HCT116 (cell line): ENCODE measurements around the gene TXLNG. TPM values are rescaled to one million over a fixed set of nuclear protein-coding genes. Genes with fewer than 3 reads are reported as not detected.

ENCODE experiments used
- ATAC-seq: fragments of 200-7000 bp; cut with Tn5 transposase; 2 replicates; pipeline ENCODE4 v1.9.1; 2020; ENCODE audit warnings: mild to moderate bottlenecking, moderate library complexity
- BruUV-seq: library from RNA; stranded (reverse); fragments of 400-500 nt; replicated peaks from 2 replicates; lab custom pipeline; 2021; lab: Mats Ljungman, UMichigan
- CTCF ChIA-PET: fragments of 300-600 bp; sonication (Branson Sonifier 250); formaldehyde crosslinking; loops from one replicate; lab custom pipeline; 2021; ENCODE audit warnings: antibody characterized with exemption; lab: Charles Lee
- POLR2A ChIA-PET: fragments of 300-600, 350-600 bp; sonication (Branson Sonifier 250); formaldehyde crosslinking; loops from one replicate; lab custom pipeline; 2021; ENCODE audit warnings: antibody characterized with exemption; lab: Charles Lee
- RAD21 ChIA-PET, 2 experiments: fragments of 300-600 bp; sonication (Branson Sonifier 250); formaldehyde crosslinking; loops; one replicate each; lab custom pipeline; 2023; ENCODE audit warnings: low total read pairs in 2 of 2; ENCODE audit not compliant: uncharacterized antibody in 2 of 2, unreplicated experiment in 2 of 2, low non-redundant PET in 1 of 2; lab: Charles Lee
- DNase-seq: peaks from one replicate; pipeline ENCODE4 v3.0.0-alpha.2; 2010; ENCODE audit warnings: low read depth, low spot score
- H2AFZ ChIP-seq: fragments of 200-600 bp; shearing (Covaris generic), sonication (generic); 2 replicates; pipeline ENCODE4 v1.6.1; 2017; ENCODE audit warnings: low read depth, mixed run types, mixed read lengths, antibody characterized with exemption, low read length; ENCODE audit not compliant: poor library complexity, severe bottlenecking
- H3K27ac ChIP-seq: 2 replicates; pipeline ENCODE4 v1.5.1; 2012; ENCODE audit warnings: low read depth, low read length
- H3K27me3 ChIP-seq: fragments of 200-600 bp; sonication (generic); 2 replicates; pipeline ENCODE4 v1.6.1; 2016; ENCODE audit warnings: mixed run types, low read length, mixed read lengths; ENCODE audit not compliant: insufficient read depth
- H3K36me3 ChIP-seq, 2 experiments: fragments of 200-500 bp in 1 of 2; fragments of 200-600 bp in 1 of 2; sonication (Bioruptor generic) in 1 of 2; sonication (generic) in 1 of 2; 2 replicates each; pipeline versions ENCODE4 v1.5.1 to v1.6.1; 2014 to 2016; ENCODE audit warnings: low read length in 2 of 2, inconsistent platforms in 1 of 2, mixed read lengths in 1 of 2, mixed run types in 1 of 2; ENCODE audit not compliant: insufficient read depth in 2 of 2, control insufficient read depth in 1 of 2
- H3K4me1 ChIP-seq, 2 experiments: fragments of 200-600 bp in 1 of 2; sonication (generic) in 1 of 2; 2 replicates each; pipeline versions ENCODE4 v1.5.1 to v1.6.1; 2012 to 2017; ENCODE audit warnings: low read length in 2 of 2, inconsistent platforms in 1 of 2, mild to moderate bottlenecking in 1 of 2, mixed read lengths in 1 of 2, mixed run types in 1 of 2, moderate library complexity in 1 of 2; ENCODE audit not compliant: insufficient read depth in 2 of 2, control insufficient read depth in 1 of 2
- H3K4me2 ChIP-seq: fragments of 200-600 bp; sonication (generic); 2 replicates; pipeline ENCODE4 v1.6.1; 2017; ENCODE audit warnings: mixed run types, low read length, mixed read lengths
- H3K4me3 ChIP-seq, 2 experiments: fragments of 200-600 bp in 1 of 2; sonication (generic) in 1 of 2; replicated peaks in 1 of 2; 2 replicates each; pipeline ENCODE4 v1.5.1; 2011 to 2016; ENCODE audit warnings: low read length in 2 of 2, control low read depth in 1 of 2, low read depth in 1 of 2, mild to moderate bottlenecking in 1 of 2, mixed read lengths in 1 of 2, mixed run types in 1 of 2
- H3K79me2 ChIP-seq: fragments of 200-600 bp; sonication (generic); 2 replicates; pipeline ENCODE4 v1.6.1; 2017; ENCODE audit warnings: mild to moderate bottlenecking, mixed run types, low read length, moderate library complexity, mixed read lengths; ENCODE audit not compliant: insufficient read depth
- H3K9ac ChIP-seq: fragments of 200-600 bp; sonication (generic); 2 replicates; pipeline ENCODE4 v1.6.1; 2016; ENCODE audit warnings: low read length, mixed read lengths
- H3K9me2 ChIP-seq: fragments of 200-600 bp; sonication (generic), shearing (Covaris generic); 2 replicates; pipeline ENCODE4 v1.6.1; 2017; ENCODE audit warnings: mixed run types, mild to moderate bottlenecking, moderate library complexity; ENCODE audit not compliant: insufficient read depth
- H3K9me3 ChIP-seq, 2 experiments: fragments of 200-500 bp in 1 of 2; fragments of 200-600 bp in 1 of 2; sonication (Bioruptor generic) in 1 of 2; sonication (generic) in 1 of 2; 2 replicates each; pipeline ENCODE4 v1.6.1; 2014 to 2017; ENCODE audit warnings: low read length in 2 of 2, mixed read lengths in 2 of 2, inconsistent platforms in 1 of 2, low read depth in 1 of 2, mild to moderate bottlenecking in 1 of 2, mixed run types in 1 of 2, moderate library complexity in 1 of 2; ENCODE audit not compliant: control insufficient read depth in 1 of 2, insufficient read depth in 1 of 2
- H4K20me1 ChIP-seq: fragments of 200-600 bp; sonication (generic), shearing (Covaris generic); 2 replicates; pipeline ENCODE4 v1.6.1; 2017; ENCODE audit warnings: mixed run types, mild to moderate bottlenecking, moderate library complexity; ENCODE audit not compliant: insufficient read depth
- ATF3 ChIP-seq: IDR thresholded peaks from 2 replicates; pipeline ENCODE4 v1.6.1; 2012
- CBX3 ChIP-seq: IDR thresholded peaks from 2 replicates; pipeline ENCODE4 v1.6.1; 2012; ENCODE audit warnings: low read depth
- CEBPB ChIP-seq: IDR thresholded peaks from 2 replicates; pipeline ENCODE4 v1.6.1; 2012; ENCODE audit warnings: low read depth
- CTCF ChIP-seq, 3 experiments: fragments of 200-600 bp in 1 of 3; sonication (generic) in 1 of 3; IDR thresholded peaks in 2 of 3; conservative IDR thresholded peaks in 1 of 3; 2 replicates each; pipeline ENCODE4 v1.5.1; 2012 to 2017; ENCODE audit warnings: low read depth in 2 of 3, low read length in 2 of 3, antibody characterized with exemption in 1 of 3, borderline replicate concordance in 1 of 3, control low read depth in 1 of 3, mild to moderate bottlenecking in 1 of 3, mixed read lengths in 1 of 3, mixed run types in 1 of 3, moderate library complexity in 1 of 3; ENCODE audit not compliant: insufficient read depth in 1 of 3
- EZH2 ChIP-seq: fragments of 200-600 bp; sonication (generic); IDR thresholded peaks from 2 replicates; pipeline ENCODE4 v1.6.1; 2017; ENCODE audit warnings: antibody characterized with exemption, mixed run types
- EZH2phosphoT487 ChIP-seq: fragments of 200-600 bp; IDR thresholded peaks from 2 replicates; pipeline ENCODE4 v1.6.1; 2018; ENCODE audit warnings: antibody characterized with exemption, borderline replicate concordance
- FOSL1 ChIP-seq: IDR thresholded peaks from 2 replicates; pipeline ENCODE4 v1.6.1; 2012; ENCODE audit warnings: low read depth
- POLR2A ChIP-seq: IDR thresholded peaks from 2 replicates; pipeline ENCODE4 v1.7.0; 2011; ENCODE audit warnings: borderline replicate concordance; ENCODE audit not compliant: insufficient read depth, insufficient read length; ENCODE audit errors: extremely low read depth
- RAD21 ChIP-seq: IDR thresholded peaks from 2 replicates; pipeline ENCODE4 v1.6.1; 2012; ENCODE audit warnings: low read depth, mild to moderate bottlenecking
- YY1 ChIP-seq: IDR thresholded peaks from 2 replicates; pipeline ENCODE4 v1.6.1; 2011; ENCODE audit warnings: low read length, low read depth, moderate library complexity, mild to moderate bottlenecking; ENCODE audit not compliant: insufficient replicate concordance; ENCODE audit errors: extremely low read depth
- ZNF274 ChIP-seq: fragments of 200-500 bp; sonication (Bioruptor generic); IDR thresholded peaks from 2 replicates; pipeline ENCODE4 v1.6.1; 2014; ENCODE audit warnings: mild to moderate bottlenecking, low read depth, low read length, inconsistent platforms
- intact Hi-C: fragments of 100-400 bp; cut with micrococcal nuclease; formaldehyde crosslinking; loops from 2 replicates; pipeline ENCODE4 v1.10.0; 2022
- total RNA-seq: library from RNA; stranded (reverse); gene quantifications from one replicate; pipeline ENCODE4 v1.2.1, GENCODE V29; 2021; ENCODE audit not compliant: unreplicated experiment

Gene TXLNG
- total RNA-seq, 1 experiment from 2014 or later = 22.9 TPM

- intact Hi-C loops = no loop called here
- no peaks in the 10 kb centered on the region; a peak in 1 of 4 replicates for H3K36me3 ChIP-seq
- peaks cover 0 to 5% of the 10 kb centered on the region in 2 experiments; a peak in 1 of 4 replicates for H3K4me1 ChIP-seq
- CTCF ChIA-PET = interaction anchor here (1.1 kb wide), 1 partner anchor 19 kb away, joined by 3 read pairs; no protein-coding TSS in a partner anchor
- no peaks in the 10 kb centered on the region for H3K9me2 ChIP-seq
- peaks cover 89% of the 10 kb centered on the region for H3K79me2 ChIP-seq
- H4K20me1 ChIP-seq = no peaks in the 10 kb centered on the region; the same call in 1 of the 2 replicates
- POLR2A ChIA-PET = interaction anchor here (0.7 kb wide), 1 partner anchor 22 kb away, joined by 3 read pairs; the partner anchor contains the start of gene TXLNG
- H3K4me3 ChIP-seq = no peak overlapping the region
- no peak overlapping the region for H3K4me2 ChIP-seq
- no peak overlapping the region for H3K9ac ChIP-seq
- RAD21 ChIA-PET = no interaction called here
- ATAC-seq (peak; percentile 85), DNase-seq (no peak)
- H2AFZ ChIP-seq = no peak overlapping the region
- H3K27ac ChIP-seq = no peak overlapping the region
- H3K27me3 ChIP-seq = no peaks in the 10 kb centered on the region
- no peaks in the 10 kb centered on the region for H3K9me3 ChIP-seq
- no TSS peak for BruUV-seq
- no peak for TF ChIP-seq YY1
- no peak for TF ChIP-seq ATF3
- TF ChIP-seq CTCF (IDR thresholded peaks at IDR 0.05 in 2 of 3, conservative IDR thresholded peaks at IDR 0.05 in 1 of 3; ENCODE audit: borderline replicate concordance in 1 of 3, insufficient read depth in 1 of 3, low read depth in 2 of 3, low read length in 2 of 3) = peak in 2 of 3 experiments; percentile 23 to 48; a peak in 3 of 6 replicates
- no peak for TF ChIP-seq ZNF274
- TF ChIP-seq CBX3 = no peak
- no peak for TF ChIP-seq EZH2
- TF ChIP-seq FOSL1 = no peak
- 0 out of 2 replicates have a peak, but pooled peaks have one; percentile 8 for TF ChIP-seq RAD21
- no peak for TF ChIP-seq EZH2phosphoT487
- no peak for TF ChIP-seq CEBPB
- no peak for TF ChIP-seq POLR2A
Observed at GRCh38 chrX:16807548-16807947, 21.3 kb downstream of the TXLNG start.
